ENCODE results near the gene MSI1.

- TF ChIP-seq POLR2A (IDR thresholded peaks at IDR 0.05; ENCODE audit: low read length) (no peak), GATA1 (IDR thresholded peaks at IDR 0.05; ENCODE audit: low read depth, low read length) (no peak)
These were observed 3.2 kb downstream of the MSI1 start for GRCh38 chr12:120365675-120366340.

Data from erythroblast (primary cell).